Ovary (tissue), 3 donors: ENCODE measurements around the gene SDCCAG8.

Source experiments
- EP300 ChIP-seq: sonication (generic); formaldehyde crosslinking; IDR thresholded peaks from one replicate; pipeline ENCODE4 v1.6.1; 2017; ENCODE audit warnings: antibody characterized with exemption
- TF ChIP-seq, protein P1 (sequence below), 3 donors: fragments of 450-650 bp in 2 of 3; fragments of 200-600 bp in 1 of 3; IDR thresholded peaks; one replicate each; pipeline versions ENCODE4 v1.5.1 to v1.8.0; 2016 to 2022; ENCODE audit warnings: antibody characterized with exemption in 3 of 3, mild to moderate bottlenecking in 1 of 3
- donor health status: DM: no; HTN: no; CAD: no.

DNA sequence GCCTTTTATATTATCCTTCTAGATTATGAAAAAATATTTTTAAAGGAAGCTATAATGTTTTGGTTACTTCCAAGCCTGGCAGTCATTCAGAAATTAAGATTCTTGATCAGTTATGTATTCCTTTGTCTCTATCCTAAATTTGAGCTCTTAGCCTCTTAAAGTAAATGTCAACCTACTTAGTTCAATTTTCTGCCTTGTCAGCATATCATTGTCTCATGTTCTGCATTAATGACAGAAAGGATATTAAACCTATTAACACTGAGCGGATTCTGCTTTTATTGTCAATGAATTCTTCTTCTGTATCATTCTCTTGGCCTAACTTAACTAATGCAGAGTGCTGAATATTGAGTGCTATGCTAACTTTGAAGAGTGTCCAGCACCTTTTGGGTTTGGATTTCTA lies 56.0 kb downstream of the SDCCAG8 start:
- TF ChIP-seq, protein P1, sequence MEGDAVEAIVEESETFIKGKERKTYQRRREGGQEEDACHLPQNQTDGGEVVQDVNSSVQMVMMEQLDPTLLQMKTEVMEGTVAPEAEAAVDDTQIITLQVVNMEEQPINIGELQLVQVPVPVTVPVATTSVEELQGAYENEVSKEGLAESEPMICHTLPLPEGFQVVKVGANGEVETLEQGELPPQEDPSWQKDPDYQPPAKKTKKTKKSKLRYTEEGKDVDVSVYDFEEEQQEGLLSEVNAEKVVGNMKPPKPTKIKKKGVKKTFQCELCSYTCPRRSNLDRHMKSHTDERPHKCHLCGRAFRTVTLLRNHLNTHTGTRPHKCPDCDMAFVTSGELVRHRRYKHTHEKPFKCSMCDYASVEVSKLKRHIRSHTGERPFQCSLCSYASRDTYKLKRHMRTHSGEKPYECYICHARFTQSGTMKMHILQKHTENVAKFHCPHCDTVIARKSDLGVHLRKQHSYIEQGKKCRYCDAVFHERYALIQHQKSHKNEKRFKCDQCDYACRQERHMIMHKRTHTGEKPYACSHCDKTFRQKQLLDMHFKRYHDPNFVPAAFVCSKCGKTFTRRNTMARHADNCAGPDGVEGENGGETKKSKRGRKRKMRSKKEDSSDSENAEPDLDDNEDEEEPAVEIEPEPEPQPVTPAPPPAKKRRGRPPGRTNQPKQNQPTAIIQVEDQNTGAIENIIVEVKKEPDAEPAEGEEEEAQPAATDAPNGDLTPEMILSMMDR (IDR thresholded peaks at IDR 0.05): no peak
- no peak for TF ChIP-seq EP300
